ENCODE data around the gene OR2G3. TPM values are rescaled to one million over a fixed set of nuclear protein-coding genes. Genes with fewer than 3 reads are reported as not detected.

The OR2G3 gene
- total RNA-seq = not detected in 2 replicates

DNA sequence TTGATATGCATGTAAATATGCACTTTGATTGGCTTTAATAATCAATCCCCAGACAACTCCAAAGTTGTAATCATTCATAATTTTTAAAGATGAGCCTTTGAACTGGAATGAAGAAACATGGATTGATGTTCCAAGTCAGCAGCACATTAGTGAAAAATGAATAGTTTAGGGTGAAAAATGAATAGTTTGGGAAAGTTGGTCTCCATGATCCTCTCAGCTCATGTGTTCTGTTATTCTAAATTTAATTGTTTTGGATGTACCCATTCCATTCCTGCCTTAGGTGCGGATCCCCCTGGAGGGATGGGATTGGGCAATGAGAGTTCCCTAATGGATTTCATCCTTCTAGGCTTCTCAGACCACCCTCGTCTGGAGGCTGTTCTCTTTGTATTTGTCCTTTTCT, at the start of gene OR2G3:
Gene OR2G3 (plus strand): TSS at position 301 of the 400 bp plus-strand sequence. CDS start 0 bp downstream, at position 301.
- TF ChIP-seq, protein P1, sequence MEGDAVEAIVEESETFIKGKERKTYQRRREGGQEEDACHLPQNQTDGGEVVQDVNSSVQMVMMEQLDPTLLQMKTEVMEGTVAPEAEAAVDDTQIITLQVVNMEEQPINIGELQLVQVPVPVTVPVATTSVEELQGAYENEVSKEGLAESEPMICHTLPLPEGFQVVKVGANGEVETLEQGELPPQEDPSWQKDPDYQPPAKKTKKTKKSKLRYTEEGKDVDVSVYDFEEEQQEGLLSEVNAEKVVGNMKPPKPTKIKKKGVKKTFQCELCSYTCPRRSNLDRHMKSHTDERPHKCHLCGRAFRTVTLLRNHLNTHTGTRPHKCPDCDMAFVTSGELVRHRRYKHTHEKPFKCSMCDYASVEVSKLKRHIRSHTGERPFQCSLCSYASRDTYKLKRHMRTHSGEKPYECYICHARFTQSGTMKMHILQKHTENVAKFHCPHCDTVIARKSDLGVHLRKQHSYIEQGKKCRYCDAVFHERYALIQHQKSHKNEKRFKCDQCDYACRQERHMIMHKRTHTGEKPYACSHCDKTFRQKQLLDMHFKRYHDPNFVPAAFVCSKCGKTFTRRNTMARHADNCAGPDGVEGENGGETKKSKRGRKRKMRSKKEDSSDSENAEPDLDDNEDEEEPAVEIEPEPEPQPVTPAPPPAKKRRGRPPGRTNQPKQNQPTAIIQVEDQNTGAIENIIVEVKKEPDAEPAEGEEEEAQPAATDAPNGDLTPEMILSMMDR (IDR thresholded peaks at IDR 0.05; ENCODE audit: insufficient read depth, low read depth, low read length) = no peak

DNA sequence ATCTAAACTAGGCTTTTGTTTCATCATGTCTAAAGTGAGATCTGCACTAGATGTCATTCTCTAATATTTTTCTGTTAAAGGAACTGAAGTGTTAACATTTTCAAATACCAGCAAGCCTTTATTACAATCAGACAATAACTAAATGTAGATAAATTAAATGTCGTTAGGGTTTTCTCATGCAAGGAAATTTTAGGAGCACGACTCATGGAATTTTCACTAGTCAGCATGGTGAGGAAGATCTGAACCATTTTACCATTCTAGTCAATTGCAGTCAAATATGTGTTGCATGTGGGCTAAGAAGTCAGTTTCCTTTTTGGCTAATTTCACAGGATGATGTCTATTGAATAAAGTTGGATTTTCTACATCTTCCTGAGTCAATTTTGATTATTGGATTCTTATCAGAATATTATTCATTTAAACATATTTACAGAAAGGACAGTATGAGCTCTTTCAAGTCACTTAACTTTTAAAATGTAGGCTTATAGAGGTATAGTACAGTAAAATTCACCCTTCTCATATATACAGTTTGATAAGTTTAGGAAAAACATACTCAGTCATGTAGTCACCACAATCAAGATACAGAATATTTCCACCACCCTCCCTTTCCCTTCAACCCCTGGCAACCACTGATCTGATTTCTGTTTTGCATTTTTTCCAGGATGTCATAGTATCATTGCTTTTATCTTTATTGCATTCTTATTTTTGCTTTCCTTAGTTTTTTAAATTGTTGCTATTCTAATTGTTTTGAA, 47.3 kb upstream of the OR2G3 start:
- no peak for DNase-seq (ENCODE audit: low read depth)
- TF ChIP-seq, protein P1 (IDR thresholded peaks at IDR 0.05; ENCODE audit: insufficient read depth, low read depth, low read length) = no peak
- H3K4me3 ChIP-seq (ENCODE audit: low read depth, low read length) = no peak overlapping the region

More for the DNA sequence above, at the start of gene OR2G3:
- DNase-seq (ENCODE audit: low read depth) = no peak
- no peak within 1 kb of the TSS for H3K4me3 ChIP-seq (ENCODE audit: low read depth, low read length)

DNA sequence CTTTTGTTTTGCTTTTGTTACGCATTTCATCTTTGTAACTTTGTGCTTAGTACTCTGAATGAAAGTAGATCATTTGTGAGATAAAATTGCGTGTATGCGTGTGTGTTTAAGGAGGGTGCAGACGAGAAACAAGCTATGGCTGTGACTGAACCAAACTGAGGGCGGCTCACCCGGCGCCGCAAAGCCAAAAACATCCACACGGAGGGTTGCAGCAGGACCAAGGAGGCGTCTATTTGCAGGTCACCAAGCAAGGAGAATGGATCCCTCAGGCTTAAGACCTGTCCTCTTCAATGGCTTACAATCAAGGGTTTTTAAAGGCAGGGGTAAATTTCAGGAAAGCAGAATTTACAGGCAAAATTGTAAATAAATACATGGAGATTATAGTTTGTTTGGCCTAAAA, 43.7 kb upstream of the OR2G3 start:
- DNase-seq (ENCODE audit: low read depth) = no peak
- no peak overlapping the region for H3K4me3 ChIP-seq (ENCODE audit: low read depth, low read length)
- TF ChIP-seq, protein P1 (IDR thresholded peaks at IDR 0.05; ENCODE audit: insufficient read depth, low read depth, low read length) = no peak

DNA sequence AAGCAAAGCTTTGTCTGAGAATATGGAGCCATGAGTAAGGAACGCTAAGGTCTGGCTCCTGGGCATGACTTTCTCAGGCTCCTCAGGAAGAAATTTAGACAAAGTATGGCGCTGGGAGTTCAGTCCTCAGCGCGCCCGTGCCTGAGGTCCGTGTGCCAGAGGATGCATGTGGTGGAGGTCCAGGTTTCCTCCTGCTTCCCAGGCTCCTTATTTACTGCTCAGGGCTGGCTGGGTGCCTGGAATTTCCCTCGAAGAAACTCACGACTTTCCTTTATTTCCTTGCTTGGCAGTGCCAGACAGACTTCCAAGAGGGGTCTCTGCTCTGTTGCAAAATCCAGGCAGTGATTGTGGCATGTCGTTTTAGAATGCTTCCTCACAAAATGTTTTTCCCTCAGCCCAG, 43.2 kb upstream of the OR2G3 start:
- no peak for DNase-seq (ENCODE audit: low read depth)
- no peak overlapping the region for H3K4me3 ChIP-seq (ENCODE audit: low read depth, low read length)
- TF ChIP-seq, protein P1 (IDR thresholded peaks at IDR 0.05; ENCODE audit: insufficient read depth, low read depth, low read length) = no peak

DNA sequence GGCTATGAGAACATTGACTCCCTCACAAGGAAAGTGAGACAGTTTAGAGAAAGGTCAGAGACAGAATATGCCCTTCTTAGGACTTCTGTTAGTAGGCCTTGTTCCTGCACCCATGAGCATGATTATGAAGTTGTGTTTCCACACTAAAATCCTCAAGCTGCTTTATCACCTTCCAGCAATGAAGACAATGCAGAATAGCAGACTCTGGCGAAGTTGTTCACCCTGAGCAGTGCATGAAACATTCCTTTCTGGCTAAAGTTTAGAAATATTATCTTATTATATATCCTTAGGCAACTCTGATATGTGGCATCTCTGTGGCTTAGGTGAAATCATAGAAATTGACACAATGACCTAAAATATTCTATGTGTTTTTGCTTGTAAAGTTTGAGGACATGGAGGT, 31.1 kb upstream of the OR2G3 start:
- no peak overlapping the region for H3K4me3 ChIP-seq (ENCODE audit: low read depth, low read length)
- DNase-seq (ENCODE audit: low read depth) = no peak
- TF ChIP-seq, protein P1 (IDR thresholded peaks at IDR 0.05; ENCODE audit: insufficient read depth, low read depth, low read length) = no peak

DNA sequence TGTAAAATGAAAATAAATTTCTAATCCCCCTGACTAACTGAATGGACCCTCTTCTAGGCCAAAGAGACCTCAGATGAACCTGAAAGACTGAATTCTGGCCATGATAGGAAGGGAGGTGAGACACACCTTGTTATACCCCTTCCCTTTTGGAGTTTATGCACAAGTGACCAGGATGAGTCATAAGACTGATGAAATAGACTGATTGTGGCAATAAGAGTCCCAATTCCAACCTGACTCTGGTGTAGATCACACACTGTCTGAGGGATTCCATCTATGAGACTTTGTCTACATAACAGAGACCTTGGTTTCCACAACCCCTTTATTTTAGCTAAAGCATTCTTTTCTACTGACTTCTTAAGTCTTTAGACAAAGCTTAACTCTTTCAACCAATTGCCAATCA, 30.7 kb upstream of the OR2G3 start:
- no peak overlapping the region for H3K4me3 ChIP-seq (ENCODE audit: low read depth, low read length)
- TF ChIP-seq, protein P1 (IDR thresholded peaks at IDR 0.05; ENCODE audit: insufficient read depth, low read depth, low read length) = no peak
- DNase-seq (ENCODE audit: low read depth) = no peak

DNA sequence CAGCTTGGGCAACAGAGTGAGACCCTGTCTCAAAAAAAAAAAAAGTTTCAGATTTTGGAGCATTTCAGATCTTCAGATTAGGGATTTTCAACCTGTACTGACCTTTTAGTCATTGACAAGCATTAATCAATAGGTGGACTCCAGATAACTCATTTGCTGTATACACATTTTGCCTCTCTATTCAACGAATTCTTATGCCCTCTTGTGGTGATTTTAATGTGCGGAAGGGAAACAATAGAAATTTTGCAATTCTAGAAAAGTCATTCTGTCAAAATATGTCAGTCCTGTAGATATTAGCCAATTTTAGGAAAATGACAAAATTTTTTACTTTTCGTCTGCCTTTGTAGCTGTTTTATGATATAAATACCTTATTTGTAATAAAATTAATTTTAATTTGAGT, 28.9 kb upstream of the OR2G3 start:
- TF ChIP-seq, protein P1 (IDR thresholded peaks at IDR 0.05; ENCODE audit: insufficient read depth, low read depth, low read length) = peak; percentile 45
- DNase-seq (ENCODE audit: low read depth) = peak; percentile 11
- H3K4me3 ChIP-seq (ENCODE audit: low read depth, low read length) = no peak overlapping the region
